Inflammatory macrophage treated with lipopolysaccharide for 1 hour (primary cell): ENCODE data around the gene KRTAP5-4.
"Not testable (repeated sequence)": the region's sequence is repeated elsewhere in the genome, so short reads cannot be mapped to it uniquely, and the experiment has no call there.

ENCODE experiments used
- DNase-seq, 2 donors: peaks; one replicate each; pipeline ENCODE4 v3.0.0-alpha.2; 2020 to 2022

Gene KRTAP5-4

DNA sequence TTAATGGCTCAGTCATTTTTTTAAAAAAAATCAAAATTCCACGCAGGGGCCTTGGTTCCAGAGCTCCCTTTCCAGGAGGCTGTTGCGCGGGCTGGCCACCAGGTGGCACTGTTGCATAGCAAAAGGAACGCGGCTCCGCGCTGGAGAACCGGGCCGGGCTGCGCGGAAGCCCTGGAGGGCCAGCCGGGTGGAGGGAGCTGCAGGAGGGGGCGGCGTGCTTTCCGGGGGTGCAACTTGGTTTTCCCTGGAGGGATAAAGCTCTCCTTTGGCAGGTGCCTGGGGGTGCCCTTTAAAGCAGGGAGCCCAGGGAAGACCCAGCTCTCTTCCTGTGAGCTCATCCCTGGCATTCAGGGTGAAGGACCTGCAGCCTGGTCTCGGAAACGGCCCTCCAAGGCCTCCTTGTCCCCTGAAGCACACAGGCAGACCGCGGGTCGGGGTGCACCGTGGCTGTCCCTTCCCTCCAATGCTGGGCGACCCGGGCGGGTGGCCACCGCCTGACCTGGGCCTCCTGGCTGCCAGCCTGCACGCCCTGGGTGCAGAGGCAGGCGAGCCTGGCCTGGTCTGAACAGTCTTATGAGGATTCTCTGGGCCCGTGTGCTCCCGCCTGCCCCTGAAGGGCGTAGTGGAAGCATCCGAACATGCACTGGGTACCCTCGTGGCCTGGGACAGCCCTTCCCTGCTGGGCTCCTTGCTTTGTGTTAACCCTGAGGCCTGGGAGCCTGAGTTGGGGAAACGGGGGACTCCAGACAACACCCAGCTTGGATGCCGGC, 31.0 kb upstream of the KRTAP5-4 start:
- peak; percentile 25 to 87 for DNase-seq

DNA sequence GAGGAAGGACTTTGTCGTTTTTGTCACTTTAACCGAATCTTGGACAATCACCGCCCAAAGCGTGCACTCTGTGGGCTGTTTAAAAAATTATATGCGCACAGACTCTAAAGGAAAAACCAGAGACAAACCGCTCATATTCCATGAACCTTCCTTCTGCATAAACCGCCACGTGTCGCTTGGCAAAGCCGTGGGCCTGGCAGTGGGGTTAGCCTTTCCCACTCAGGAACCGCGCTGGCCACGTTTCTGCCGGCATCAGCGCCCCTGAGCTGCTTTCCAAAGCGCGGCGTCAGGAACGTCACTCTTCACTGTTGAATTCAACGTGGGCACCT, 30.5 kb upstream of the KRTAP5-4 start:
- no peak for DNase-seq

DNA sequence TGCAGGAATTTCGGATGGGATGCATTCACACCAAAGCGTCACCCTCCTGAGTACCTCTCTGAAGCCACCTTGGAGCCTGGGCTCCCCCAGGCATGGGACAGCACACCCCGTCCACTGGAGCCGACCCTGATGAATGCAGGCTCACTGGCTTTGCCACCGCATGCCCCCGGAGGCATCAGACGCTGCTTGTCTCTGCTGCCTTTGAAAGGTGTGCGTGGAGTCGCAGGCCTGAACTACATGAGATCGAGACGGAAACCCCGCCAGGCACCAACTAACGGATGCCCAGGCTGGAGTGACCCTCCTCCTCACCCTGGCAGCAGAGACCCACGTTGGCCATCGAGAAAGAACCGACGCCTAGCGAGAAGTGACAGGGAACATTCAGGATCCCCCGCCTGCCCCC, 30.1 kb upstream of the KRTAP5-4 start:
- no peak for DNase-seq

DNA sequence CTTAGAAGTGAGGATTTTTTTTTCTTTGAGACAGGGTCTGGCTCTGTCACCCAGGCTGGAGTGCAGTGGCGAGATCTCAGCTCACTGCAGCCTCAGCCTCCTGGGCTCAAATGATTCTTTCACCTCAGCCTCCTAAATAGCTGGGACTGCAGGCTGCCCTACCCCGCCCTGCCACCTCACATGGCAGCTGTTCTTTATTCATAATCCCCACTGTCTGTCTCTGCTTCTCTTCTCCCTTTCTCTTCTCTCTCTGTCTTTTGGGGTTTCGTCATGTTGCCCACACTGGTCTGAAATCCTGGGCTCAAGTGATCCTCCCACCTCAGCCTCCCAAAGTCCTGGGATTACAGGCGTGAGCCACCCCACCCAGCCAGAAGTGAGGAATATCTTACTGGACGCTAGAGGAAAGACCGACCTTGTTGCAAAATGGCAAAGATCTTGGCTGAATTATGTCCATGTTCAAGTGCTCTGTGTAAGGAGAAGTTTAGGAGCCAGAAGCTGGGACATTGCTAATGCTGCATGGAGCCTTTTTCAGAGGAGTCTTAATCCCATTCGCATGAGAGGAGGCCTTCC, 29.6 kb upstream of the KRTAP5-4 start:
- DNase-seq, result no peak

DNA sequence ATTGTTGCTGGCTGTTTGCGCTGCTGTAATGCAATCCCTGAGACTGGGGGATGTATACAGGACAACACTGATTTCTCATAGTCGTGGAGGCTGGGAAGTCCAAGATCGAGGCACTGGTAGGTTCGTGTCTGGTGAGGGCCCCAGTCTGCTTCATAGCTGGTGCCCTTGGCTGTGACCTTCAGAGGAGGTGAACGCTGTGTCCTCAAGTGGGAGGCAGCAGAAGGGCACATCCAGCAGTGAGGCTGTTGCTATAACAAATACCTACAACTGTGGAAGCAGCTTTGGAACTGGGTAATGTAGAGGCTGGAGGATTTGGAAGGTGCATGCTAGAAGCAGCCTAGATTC, 29.0 kb upstream of the KRTAP5-4 start:
- no peak for DNase-seq

DNA sequence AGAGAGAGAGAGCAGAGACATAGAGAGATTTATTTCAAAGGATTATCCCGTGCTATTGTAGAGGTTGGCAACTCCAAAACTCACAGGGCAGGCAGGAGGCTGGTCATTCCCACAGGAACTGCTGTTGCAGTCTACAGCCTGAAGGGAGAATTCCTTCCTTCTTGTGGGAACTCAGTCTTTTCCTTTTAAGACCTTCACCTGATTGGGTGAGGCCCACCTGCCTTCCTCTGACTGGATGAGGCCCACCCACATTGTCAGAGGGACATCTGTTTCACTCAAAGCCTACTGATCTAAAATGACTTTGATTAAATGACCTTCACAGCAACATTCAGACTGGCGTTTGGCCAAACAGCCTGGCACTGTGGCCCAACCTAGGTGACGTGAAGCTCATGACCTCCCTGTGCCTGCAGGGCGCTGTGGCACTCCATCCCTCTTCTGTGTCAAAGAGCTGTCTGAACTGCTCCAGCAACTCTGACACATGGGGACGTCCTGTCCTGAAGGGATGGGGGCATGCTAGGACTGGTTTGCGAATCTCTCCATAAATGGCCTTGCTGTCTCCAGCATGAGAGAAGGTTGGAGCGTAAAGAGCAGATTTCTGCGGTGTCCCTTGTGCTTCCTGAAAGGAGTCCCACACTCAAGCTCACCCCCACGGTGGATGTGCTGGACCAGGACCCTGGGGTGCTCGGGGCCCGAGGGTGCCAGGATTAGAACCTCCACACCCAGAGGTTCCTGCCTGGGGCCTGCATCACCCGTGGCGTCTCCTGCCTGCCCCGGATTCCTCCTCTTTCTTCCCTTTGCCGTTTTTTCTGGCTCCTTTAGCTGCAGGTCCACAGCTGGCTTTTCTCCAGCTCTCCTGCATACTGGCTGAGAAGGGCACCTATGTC, 28.3 kb upstream of the KRTAP5-4 start:
- no peak for DNase-seq

DNA sequence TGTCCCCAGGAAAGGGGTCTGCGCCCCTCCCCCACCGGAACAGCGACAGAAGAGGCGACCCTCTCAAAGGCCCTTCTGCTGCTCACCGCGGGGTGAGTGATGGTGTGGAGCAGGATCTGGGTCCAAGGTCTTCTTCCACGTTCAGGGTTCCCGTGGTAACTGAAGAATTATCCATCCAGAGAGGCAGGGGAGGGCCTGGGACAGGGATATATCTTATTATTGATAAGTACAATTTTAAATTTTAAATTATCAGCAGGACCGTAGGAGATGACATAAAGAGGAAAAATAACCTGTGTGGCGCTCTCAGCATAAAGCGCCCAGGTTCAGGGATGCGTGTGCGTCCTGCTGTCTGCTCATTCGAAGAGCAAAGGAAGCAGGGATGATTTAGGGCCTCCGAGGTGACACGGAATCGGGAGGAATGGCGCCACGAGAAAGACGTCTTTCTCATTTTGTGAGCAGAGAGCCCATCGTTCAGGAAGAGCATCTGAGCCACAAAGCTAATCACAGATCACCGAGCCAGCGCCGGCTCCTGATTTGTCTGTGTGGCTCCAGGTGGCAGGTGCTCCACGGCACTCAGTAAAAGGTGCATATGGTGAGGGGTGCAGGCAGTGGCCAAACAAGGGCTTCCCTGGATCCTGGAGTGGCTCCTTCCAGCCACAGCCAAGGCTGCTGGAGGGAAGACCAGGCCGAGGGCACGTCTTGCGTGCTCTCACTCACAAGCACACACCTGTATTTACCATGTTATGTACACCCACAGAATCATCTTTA, 26.9 kb upstream of the KRTAP5-4 start:
- no peak for DNase-seq

DNA sequence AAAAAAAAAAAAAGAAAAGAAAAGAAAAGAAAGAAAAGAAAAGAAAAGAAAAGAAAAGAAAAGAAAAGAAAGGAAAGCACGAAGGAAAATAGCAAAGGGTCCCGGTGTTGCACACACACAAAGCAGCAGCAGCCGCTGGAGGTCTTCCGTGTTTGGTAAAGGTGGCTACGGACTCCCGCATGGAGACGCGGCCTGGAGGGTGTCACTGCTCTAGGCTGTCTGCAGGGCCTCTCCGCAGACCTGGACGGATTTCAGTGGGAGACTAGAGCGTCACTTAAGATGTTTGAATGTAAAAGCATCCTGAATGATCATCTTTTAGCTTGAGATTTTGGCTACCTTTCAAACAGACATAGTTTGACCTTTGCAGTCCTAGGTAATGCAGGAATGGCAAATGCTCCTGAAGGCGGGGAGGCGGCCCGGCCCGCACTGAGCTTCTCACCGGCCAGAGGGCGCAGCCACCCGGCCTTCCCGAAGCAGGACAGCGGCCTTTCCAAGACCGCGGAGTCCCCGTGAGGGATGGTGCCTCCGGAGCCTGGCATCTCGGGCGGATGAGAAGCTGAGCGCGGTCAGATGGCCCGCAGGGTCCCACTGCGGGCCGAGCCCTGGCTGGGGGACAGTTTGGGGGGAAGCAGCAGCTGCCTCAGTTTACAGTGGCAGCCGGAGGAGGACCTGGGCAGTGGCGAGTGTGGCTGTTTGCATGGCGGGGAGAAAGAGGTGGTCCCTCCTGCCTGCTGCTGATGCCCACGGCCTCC, 26.1 kb upstream of the KRTAP5-4 start:
- DNase-seq, result no peak

DNA sequence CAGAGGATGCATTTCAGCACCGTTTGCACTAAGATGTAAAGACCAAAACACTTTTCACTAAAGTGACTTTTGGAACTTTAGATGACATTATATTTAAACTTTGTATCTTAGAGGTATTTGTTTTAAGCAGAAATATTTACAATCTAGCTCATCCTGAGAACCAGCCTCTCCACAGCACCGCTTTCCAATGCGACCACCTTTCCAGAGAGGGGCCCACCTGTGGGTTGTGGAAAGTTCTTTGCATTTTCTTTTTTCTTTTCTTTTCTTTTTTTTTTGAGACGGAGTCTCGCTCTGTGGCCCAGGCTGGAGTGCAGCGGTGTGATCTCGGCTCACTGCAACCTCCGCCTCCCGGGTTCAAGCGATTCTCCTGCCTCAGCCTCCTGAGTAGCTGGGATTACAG, 24.6 kb upstream of the KRTAP5-4 start:
- not testable (repeated sequence) for DNase-seq

DNA sequence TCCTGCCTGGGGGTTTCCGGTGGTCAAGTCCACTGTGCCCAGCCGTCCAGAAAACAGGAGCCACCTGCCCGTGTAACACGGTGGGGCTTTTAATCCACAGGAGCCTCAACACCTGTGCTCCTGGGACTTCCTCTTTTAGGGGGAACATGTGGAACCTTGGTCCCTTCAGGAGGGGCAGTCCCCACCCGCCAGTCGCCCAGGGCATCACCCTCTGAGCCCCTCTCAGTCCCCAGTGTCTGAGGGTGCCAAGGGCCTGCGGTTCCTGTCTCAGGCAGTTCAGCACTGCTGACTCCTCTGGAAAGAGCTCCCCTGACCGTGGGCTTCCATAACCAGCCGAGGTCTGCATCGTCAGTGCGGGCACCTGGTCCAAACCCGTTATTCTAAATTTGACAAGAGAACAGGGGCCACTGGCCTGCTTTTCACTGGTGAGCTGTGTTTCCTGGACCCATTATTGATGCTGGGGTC, 23.5 kb upstream of the KRTAP5-4 start:
- no peak for DNase-seq

DNA sequence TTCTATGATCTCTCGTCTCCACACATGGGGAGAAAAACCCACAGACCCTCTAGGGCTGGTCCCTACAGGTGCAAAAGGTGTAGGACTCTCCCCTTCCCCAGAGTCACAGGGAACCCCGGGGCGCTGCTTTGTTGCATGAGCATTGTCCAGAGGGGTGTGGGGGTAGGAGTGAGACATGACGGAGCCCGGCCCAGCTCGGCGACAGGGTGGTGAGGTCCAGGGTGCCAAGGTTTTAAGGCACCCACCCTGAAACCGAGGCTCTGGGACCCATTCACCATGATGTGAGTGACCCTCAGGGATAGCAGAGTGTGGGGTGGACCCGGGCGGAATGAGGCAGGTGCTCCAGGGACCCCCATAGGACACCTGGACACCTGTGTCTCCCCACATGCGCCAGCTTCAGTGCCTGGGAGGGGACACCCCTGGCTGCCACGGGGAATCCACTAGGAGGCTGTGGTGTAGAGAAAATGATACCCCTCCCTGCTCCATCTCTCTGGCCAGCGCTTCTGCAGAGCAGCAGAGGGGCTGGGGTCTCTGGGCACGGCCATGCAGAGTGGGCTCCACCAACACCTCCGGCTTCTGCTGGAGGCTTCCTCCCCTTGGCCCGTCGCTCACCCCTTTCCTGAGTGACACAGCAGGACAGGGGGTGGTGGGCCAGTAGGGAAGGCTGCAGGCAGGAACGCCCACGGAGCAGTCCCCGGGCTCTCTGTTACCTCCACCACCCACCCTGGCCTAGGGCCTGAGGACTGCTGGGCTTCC, 22.8 kb upstream of the KRTAP5-4 start:
- no peak for DNase-seq

DNA sequence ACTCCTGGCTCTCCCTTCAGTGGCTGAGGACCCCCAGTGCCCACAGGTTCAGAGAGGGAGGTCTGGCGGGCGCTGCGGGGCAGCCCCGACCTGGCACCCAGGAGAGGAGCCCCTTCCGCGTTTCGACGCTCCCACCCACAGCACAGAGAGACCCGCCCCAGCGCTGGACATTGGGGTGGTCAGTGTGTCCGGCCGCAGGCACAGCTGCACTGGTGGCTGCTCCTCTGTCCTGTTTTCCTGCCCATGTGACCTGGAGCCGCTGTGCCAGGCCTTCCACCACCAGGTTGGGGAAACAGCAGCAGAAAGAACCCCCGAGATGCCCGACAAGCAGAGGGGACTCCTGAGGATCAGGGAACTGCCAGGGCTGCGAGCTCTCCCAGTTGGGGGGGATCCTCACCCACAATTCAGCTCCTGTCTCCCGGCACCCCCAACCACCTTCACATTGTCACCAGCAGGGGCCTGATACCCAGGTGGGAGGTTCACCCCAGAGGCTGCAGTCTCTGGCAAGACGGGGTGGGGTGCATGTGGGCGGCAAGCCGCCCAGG, 21.3 kb upstream of the KRTAP5-4 start:
- no peak for DNase-seq

DNA sequence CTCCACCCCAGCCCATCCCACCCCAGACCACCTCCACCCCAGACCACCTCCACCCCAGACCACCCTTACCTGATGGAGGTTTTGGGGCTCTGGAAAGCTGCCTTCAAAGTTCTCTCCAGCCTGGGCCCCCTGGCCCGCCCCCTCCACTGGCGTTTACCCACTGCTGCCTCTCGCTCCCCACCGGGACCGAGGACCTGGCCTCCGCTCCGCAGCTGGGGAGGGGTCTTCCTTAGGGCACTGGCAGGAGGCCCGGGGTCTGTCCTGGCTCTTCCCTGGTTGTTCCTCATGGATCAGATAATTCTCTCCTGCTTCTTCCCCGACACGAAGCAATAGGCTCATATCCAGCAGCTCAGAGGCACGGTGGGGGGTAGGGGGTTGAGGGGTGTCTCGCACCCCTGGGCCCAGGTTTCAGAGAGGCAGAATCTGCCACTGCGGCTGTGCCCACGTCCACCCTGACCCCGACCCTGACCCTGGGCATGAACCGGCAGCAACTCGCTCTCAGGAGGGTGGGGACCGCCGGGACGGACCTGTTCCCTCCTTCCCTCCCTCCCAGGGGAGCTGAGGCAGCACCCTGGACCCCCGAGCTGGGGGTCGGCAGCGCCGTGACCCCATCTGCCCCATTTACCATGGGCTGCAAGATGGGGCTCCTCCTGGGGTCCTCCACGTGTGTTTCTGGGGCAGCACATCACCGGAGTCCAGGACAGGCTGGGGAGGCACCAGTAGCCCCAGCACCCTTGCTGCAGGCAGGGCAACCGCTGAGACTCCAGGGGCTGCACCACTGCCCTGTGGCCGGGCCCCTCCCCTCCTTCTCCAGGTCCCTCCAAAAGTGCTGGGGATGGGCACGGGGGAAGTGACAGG, 20.6 kb upstream of the KRTAP5-4 start:
- no peak for DNase-seq

DNA sequence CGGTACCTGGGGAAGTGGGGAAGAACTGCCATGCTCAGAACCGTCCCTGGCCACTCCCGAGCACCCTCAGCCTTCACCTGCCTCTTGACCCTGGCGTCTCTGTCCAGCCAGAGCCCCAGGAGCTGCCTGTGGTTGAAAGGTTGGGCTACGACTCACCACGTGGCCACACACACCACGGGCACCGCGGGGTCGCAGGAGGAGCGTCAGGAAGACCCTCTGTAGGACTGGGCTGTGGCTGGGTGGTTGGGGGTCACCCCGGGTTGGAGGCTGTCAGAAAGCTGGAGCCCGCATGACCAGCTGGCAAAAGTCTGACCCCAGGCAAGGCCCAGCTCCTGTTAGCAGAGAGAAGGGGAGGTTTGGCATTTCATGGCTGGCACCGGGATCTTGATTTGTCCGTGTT, 19.2 kb upstream of the KRTAP5-4 start:
- no peak for DNase-seq

DNA sequence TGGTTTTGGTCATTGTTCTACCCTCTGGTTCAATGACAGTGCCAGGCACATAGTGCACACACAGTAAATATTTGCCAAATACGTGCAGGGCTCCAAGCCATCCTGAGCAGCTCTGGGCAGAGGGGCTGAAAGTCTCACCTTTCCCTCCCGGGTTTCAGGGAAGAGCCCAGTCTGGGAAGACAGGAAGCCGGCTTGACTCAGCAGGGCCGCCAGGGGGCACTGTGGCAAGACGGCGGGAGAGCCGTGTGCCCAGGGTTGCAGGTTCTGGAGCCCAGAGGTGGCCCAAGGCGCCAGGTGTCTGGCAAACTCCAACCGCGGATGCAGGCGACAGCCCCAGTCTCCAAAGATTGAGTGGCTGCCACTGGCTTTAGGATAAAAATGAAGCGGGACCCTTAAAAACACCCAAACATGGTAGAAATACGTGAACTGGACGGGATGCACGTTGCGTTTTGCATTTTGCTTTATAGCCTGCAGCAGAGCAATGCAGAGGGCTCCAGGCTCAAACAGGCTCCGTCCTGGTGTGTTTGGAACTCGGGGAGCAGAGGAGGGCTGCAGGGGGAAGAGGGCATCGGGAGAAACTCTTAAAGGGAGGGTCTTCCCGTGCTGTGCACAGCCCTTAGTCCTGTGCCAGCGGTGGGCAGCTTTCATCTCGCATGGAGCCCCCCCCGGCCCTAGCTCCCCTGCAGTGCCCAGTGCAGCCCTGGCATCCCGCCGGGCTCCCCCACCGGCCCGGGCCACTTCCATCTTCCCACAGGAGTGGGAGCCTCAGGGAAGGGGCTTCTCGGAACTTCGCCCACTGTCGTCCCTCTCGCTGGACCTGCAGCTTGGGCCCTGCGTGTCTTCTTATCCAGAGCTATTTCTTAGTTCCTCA, 18.4 kb upstream of the KRTAP5-4 start:
- DNase-seq, result peak; percentile 1 to 34

DNA sequence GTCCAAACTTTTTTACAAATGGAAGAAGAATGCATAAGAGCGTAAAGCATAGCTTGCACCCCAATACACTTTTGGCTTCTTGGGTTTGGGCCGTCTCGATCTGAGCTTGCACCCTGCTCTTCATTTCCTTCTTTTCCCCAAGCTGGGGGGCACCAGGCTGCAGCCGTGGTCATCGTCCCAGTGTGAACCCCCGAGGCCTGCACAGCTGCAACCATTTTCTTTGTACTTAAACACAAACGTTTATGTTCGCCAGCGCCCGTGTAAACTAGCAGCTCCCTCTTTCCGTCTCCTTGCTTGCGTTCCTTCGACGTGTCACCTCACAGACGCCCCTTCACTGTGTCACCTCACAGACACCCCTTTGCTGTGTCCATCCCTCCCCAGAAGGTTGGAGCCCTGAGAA, 17.7 kb upstream of the KRTAP5-4 start:
- no peak for DNase-seq

DNA sequence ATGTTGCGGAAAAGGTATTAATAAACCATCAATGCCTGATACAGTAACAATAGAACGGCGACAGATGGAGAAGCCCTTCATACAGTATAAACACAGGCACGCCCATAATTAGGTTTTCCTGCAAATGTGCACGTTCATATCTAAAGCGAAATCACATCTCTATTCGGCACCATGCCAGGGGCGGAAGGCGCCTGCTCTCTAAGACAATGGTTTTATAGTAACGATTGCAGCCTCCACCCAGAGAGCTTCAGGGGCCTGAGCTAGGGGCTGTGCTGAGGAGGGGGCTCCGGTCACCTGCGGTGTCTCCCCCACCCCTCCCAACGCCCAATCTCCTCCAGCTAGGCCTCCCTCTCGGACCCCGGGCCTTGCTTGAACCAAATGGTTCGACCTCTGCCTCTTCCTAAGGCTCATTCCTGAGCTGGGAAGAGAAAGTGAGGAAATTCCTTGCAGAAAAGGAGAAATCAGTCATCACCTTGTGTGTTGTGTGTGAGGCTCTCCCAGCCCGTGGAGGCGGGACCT, 17.2 kb upstream of the KRTAP5-4 start:
- no peak for DNase-seq

DNA sequence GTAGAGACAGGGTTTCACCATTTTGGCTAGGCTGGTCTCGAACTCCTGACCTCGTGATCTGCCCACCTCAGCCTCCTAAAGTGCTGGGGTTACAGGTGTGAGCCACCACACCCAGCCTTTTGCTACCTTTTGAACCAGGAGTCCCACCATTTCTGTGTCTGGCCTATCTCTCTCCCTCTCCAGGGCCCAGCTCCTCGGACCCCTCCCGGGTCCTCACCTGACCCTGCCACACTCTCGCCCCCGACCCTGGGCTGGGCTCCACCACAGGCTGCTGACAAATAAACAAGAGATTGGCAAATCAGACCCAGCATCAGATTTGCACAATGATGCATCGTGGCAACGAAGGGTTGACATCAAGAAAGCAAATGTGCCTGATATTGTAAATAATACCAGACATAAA, 16.4 kb upstream of the KRTAP5-4 start:
- no peak for DNase-seq

DNA sequence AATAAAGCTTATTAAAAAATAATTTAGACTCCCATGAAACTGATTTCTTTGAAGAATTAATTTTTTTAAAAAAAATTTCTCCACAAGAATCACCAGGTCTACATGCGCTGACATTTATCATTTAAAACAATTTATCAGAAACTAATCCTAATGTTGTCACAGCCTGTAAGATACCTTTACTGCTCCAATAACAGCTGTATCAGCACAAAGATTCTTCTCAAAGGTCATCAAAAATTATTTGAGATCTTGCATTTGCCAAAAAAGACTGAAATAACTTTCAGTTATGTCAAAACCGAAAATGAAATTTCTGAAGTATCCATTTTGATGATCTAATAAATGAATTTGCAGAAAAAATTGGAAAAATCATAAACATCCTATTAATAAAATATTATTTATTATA, 15.7 kb upstream of the KRTAP5-4 start:
- no peak for DNase-seq
